ENCODE data around the gene MMS19.

Gene MMS19

DNA sequence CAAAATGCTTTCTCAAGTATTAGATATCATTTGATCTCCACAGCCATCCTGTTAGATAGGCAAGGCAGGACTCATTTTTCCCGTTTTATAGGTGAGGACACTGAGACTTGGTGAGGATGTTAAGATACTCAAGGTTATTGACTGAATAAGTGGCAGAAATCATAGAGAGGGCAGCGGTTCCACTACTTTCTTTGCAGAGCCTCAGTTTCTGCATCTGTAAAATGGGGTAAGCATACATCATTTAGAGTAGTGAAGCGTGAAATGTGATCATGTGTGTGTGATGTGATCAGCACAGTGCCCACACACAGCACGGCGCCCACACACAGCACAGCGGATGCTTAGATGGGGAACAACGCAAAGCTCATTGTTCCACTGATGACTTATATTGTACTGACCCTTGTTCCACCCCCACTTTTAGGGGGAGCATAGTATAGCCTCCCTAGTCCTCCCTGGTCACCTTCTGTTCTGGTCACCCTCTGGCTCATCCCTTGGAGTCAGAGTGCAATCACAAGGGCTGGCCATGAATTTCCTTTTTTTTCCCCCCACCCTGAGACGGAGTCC, 11.0 kb upstream of the MMS19 start:
- Histone ChIP-seq H3K79me2 (ENCODE audit: insufficient read depth, low read length) (no peaks in the 10 kb centered on the region), H3K4me1 (ENCODE audit: insufficient read depth, low read length) (no peaks in the 10 kb centered on the region), H4K20me1 (ENCODE audit: insufficient read depth, low read length) (no peaks in the 10 kb centered on the region), H3K27ac (ENCODE audit: low read length) (no peak overlapping the region), H3K36me3 (ENCODE audit: insufficient read depth, low read length) (no peaks in the 10 kb centered on the region), H3K27me3 (ENCODE audit: insufficient read depth, low read length, poor library complexity) (peaks cover 11% of the 10 kb centered on the region), H3K9me3 (ENCODE audit: insufficient read depth, low read length, severe bottlenecking) (no peaks in the 10 kb centered on the region), H2AFZ (ENCODE audit: low read depth, low read length) (no peak overlapping the region), H3K4me2 (ENCODE audit: insufficient read depth, low read length) (no peak overlapping the region), H3K4me3 (ENCODE audit: low read depth in 1 of 2, low read length in 2 of 2) (no peak overlapping the region), H3K9ac (ENCODE audit: low read depth, low read length) (no peak overlapping the region)
- DNase-seq, result no peak
- no peak for ATAC-seq (ENCODE audit: insufficient read depth, low read depth)
- TF ChIP-seq EZH2 (IDR thresholded peaks at IDR 0.05; ENCODE audit: borderline replicate concordance, low read depth, low read length, severe bottlenecking), result no peak
- TF ChIP-seq, protein P1, sequence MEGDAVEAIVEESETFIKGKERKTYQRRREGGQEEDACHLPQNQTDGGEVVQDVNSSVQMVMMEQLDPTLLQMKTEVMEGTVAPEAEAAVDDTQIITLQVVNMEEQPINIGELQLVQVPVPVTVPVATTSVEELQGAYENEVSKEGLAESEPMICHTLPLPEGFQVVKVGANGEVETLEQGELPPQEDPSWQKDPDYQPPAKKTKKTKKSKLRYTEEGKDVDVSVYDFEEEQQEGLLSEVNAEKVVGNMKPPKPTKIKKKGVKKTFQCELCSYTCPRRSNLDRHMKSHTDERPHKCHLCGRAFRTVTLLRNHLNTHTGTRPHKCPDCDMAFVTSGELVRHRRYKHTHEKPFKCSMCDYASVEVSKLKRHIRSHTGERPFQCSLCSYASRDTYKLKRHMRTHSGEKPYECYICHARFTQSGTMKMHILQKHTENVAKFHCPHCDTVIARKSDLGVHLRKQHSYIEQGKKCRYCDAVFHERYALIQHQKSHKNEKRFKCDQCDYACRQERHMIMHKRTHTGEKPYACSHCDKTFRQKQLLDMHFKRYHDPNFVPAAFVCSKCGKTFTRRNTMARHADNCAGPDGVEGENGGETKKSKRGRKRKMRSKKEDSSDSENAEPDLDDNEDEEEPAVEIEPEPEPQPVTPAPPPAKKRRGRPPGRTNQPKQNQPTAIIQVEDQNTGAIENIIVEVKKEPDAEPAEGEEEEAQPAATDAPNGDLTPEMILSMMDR (IDR thresholded peaks at IDR 0.05; ENCODE audit: borderline replicate concordance, extremely low read depth, low read length, poor library complexity, severe bottlenecking), result no peak

DNA sequence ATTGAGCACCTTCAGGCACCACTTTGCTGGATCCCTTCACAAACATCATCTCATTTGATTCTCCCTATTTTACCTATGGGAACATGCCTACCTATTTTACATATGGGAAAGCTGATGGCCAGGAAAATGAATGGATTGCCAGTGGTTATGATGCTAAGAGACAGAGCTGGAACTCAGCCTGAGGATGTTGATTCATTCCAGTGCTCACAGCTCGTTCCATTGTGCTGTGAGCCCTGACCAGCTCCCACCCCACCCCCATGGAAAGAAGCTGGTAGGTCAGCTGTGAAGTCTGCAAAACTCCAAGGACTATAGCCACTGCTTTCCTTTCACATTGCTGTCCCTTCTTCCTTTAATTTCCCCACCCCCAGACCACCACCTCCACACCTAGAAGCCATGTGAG, 10.1 kb upstream of the MMS19 start:
- ATAC-seq (ENCODE audit: insufficient read depth, low read depth) (no peak), DNase-seq (no peak)
- Histone ChIP-seq H2AFZ (ENCODE audit: low read depth, low read length) (no peak overlapping the region), H3K9me3 (ENCODE audit: insufficient read depth, low read length, severe bottlenecking) (no peaks in the 10 kb centered on the region), H3K27ac (ENCODE audit: low read length) (no peak overlapping the region), H4K20me1 (ENCODE audit: insufficient read depth, low read length) (no peaks in the 10 kb centered on the region), H3K36me3 (ENCODE audit: insufficient read depth, low read length) (no peaks in the 10 kb centered on the region), H3K9ac (ENCODE audit: low read depth, low read length) (no peak overlapping the region), H3K4me2 (ENCODE audit: insufficient read depth, low read length) (no peak overlapping the region), H3K4me3 (ENCODE audit: low read depth in 1 of 2, low read length in 2 of 2) (no peak overlapping the region), H3K27me3 (ENCODE audit: insufficient read depth, low read length, poor library complexity) (peaks cover 12% of the 10 kb centered on the region), H3K79me2 (ENCODE audit: insufficient read depth, low read length) (no peaks in the 10 kb centered on the region), H3K4me1 (ENCODE audit: insufficient read depth, low read length) (no peaks in the 10 kb centered on the region)
- TF ChIP-seq, protein P1 (IDR thresholded peaks at IDR 0.05; ENCODE audit: borderline replicate concordance, extremely low read depth, low read length, poor library complexity, severe bottlenecking), result no peak
- no peak for TF ChIP-seq EZH2 (IDR thresholded peaks at IDR 0.05; ENCODE audit: borderline replicate concordance, low read depth, low read length, severe bottlenecking)

GRCh38 chr10:97506199-97506991, 8.2 kb upstream of the MMS19 start:
- no peaks in the 10 kb centered on the region for H4K20me1 ChIP-seq (ENCODE audit: insufficient read depth, low read length)
- H3K79me2 ChIP-seq (ENCODE audit: insufficient read depth, low read length), result no peaks in the 10 kb centered on the region

More at GRCh38 chr10:97506199-97506991, 8.2 kb upstream of the MMS19 start:
- Histone ChIP-seq H3K4me2 (ENCODE audit: insufficient read depth, low read length) (no peak overlapping the region), H2AFZ (ENCODE audit: low read depth, low read length) (no peak overlapping the region), H3K9me3 (ENCODE audit: insufficient read depth, low read length, severe bottlenecking) (no peaks in the 10 kb centered on the region), H3K27ac (ENCODE audit: low read length) (no peak overlapping the region), H3K27me3 (ENCODE audit: insufficient read depth, low read length, poor library complexity) (peaks cover 18% of the 10 kb centered on the region), H3K4me3 (ENCODE audit: low read depth in 1 of 2, low read length in 2 of 2) (no peak overlapping the region), H3K4me1 (ENCODE audit: insufficient read depth, low read length) (no peaks in the 10 kb centered on the region), H3K36me3 (ENCODE audit: insufficient read depth, low read length) (no peaks in the 10 kb centered on the region), H3K9ac (ENCODE audit: low read depth, low read length) (no peak overlapping the region)
- no peak for TF ChIP-seq EZH2 (IDR thresholded peaks at IDR 0.05; ENCODE audit: borderline replicate concordance, low read depth, low read length, severe bottlenecking)
- TF ChIP-seq, protein P1 (IDR thresholded peaks at IDR 0.05; ENCODE audit: borderline replicate concordance, extremely low read depth, low read length, poor library complexity, severe bottlenecking), result no peak
- no peak for DNase-seq
- no peak for ATAC-seq (ENCODE audit: insufficient read depth, low read depth)

All from DND-41 (cell line).